Measurements from ENCODE around the gene INSIG1.

GRCh38 chr7:155303897-155304296 lies 6.2 kb downstream of the INSIG1 start:
- no peak for TF ChIP-seq CTCF (IDR thresholded peaks at IDR 0.05)
- no peak for TF ChIP-seq POLR2A (IDR thresholded peaks at IDR 0.05)

Measured in Peyer's patch (tissue), 4 donors.